ENCODE measurements around the gene CD74. TPM values are rescaled to one million over a fixed set of nuclear protein-coding genes. Genes with fewer than 3 reads are reported as not detected.
"Not testable (repeated sequence)": the region's sequence is repeated elsewhere in the genome, so short reads cannot be mapped to it uniquely, and the experiment has no call there.

Gene CD74
- total and polyA plus RNA-seq, 5 experiments from 2014 or later, result 288 to 415 (median 310) TPM

DNA sequence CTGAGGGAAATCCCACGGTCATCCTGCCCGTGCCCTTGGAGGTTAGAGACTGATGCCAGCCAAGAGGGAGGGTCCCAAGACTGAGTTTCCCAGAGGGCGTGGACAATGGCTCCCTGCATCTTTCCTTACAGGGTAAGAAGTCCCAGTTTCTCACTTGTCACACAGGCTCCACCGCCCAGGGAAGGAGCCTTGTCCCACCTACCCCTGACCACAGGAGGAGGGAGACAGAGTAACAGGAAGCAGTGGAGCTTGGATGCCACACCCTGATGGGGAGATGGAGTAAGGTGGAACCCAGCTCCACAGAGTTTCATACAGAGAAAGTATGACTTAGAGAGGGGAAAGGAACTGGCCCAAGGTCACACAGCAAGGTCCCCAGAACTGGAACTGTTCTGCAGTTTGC is 9.4 kb upstream of the CD74 start:
- peaks cover 3 to 17% (median 10%) of the 10 kb centered on the region in 4 donors for H3K4me1 Mint-ChIP-seq
- peak overlapping the region in 1 of 10 donors; percentile 69 for H3K27ac Mint-ChIP-seq
- DNase-seq (no peak), ATAC-seq (no peak)
- no peak overlapping the region for H3K4me3 Mint-ChIP-seq
- POLR2A ChIA-PET, result no interaction called here
- H3K36me3 Mint-ChIP-seq, result peaks cover 0 to 2% (median 0%) of the 10 kb centered on the region in 3 donors
- H3K9me3 Mint-ChIP-seq, result no peaks in the 10 kb centered on the region
- H3K27me3 Mint-ChIP-seq, result peaks cover 0 to 4% (median 1%) of the 10 kb centered on the region in 5 donors

DNA sequence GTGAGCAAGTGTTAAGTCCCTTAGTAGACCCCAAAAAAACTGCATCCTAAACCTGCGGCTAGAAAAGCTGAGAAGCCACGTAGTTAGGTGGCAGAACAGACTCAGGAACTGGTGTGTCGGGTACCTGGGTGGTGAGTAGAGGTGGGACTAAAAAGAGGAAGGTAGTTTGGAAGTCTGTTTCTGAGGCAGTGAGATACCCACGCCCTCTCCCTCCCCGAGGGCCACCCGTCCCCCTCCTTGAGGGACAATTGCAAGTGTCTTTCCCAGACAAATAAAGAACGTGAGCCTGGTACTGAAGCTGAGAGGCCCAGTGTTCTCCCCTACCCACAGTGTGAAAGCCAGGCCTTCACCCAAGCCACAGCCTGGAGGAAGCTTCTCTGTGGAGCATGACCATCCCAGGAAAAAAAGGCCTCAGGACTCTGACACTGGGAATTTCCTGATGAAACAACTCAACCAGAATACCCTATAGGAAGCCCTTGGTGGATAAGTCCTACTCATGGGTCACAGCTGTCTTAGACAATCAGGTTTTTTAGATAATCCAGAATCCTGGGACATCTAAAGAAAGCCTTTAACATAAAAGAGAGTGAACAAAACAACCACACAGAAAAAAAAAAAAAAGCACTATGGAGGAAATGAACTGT is 7.0 kb upstream of the CD74 start:
- Mint-ChIP-seq H3K4me3 (peak overlapping the region in 1 of 10 donors; percentile 53), H3K27ac (peak overlapping the region in 8 of 10 donors; percentile 2 to 83 (median 38)), H3K9me3 (no peaks in the 10 kb centered on the region), H3K36me3 (peaks cover 0 to 2% (median 0%) of the 10 kb centered on the region in 3 donors), H3K4me1 (peaks cover 3 to 30% (median 11%) of the 10 kb centered on the region in 4 donors), H3K27me3 (peaks cover 0 to 3% (median 1%) of the 10 kb centered on the region in 5 donors)
- POLR2A ChIA-PET, result interaction anchor here (1.2 kb wide), 2 partner anchors 14 to 28 kb away, joined by 3 read pairs; no protein-coding TSS in a partner anchor
- peak in 1 of 10 donors; percentile 19 for DNase-seq
- ATAC-seq, result peak; percentile 75 to 87

DNA sequence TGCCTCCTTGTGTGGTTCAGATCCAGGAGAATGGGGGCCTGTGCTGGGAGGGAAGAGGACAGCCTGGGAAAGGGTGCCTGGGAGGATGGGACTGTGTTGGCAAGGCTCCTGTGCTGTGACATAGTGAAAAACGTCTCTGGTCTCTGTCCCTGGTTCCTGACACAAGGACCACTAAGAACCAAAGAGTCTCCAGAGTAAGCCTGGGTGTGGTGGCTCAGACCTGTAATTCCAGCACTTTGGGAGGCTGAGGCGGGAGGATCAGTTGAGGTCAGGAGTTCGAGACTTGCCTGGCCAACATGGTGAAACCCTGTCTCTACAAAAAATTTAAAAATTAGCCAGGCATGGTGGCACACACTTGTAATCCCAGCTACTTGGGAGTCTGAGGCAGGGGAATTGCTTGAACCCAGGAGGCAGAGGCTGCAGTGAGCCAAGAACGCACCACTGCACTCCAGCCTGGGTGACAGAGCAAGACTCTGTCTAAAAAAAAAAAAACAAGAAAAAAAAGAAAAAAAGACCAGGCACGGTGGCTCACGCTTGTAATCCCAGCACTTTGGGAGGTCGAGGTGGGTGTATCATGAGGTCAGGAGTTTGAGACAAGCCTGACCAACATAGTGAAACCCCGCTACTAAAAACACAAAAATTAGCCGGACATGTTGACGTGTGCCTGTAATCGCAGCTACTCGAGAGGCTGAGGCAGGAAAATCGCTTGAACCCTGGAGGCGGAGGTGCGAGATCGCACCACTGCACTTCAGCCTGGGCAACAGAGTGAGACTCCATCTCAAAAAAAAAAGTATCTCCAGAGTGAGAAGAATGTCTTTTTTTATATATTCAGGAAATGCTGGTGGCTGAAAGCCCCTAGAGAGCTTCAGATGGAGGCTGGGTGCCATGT is 1.4 kb upstream of the CD74 start:
- DNase-seq, H3K27me3 Mint-ChIP-seq, ATAC-seq, H3K36me3 Mint-ChIP-seq, H3K9me3 Mint-ChIP-seq: not testable (repeated sequence)
- POLR2A ChIA-PET, result interaction anchor here (0.7 to 5.1 kb wide), 2 partner anchors 36 to 365 kb away, joined by 3 to 56 read pairs; partner anchors contain the start of genes RPS14 and SMIM3
- Mint-ChIP-seq H3K4me3 (peak overlapping the region in 5 of 10 donors; percentile 24 to 100 (median 44)), H3K4me1 (peaks cover 16 to 62% (median 40%) of the 10 kb centered on the region in 4 donors), H3K27ac (peak overlapping the region; percentile 98 to 100 (median 100))

DNA sequence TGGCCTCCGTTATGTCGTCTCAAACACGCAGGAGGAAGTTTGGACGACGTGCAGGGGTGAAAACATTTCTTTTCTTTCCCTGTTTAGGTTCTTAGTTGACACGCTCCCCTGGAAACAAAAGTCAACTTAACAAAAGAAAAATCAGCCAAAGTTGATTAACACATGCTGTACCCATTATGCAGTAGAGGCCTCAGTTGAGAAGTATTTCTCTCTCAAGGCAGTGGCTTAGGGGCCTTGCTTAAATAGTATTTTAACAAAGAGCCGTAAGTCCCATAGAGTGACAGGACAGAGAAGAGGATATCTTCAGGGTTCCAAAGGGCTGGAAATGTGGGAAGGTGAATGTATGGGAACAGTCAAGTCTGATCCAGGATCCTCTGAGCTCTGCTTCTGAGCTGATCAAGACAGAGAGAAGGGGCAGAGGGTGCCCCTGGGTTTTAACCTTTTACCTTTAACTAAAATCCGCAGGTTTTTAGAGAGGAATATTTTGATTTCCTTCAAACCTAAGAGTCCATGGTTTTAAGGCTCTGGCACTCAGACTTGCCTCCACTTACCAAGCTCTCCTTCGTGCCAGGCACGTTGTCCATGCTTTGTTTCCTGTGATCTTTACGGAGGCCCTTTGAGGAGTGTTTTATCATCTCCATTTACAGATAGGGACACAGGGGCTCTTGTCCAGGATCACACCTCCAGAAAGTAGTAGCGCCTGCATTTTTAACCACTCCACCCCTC is 629 bp upstream of the CD74 start:
- Mint-ChIP-seq H3K27me3 (no peaks in the 10 kb centered on the region), H3K4me3 (peak overlapping the region; percentile 96 to 100 (median 99)), H3K4me1 (peaks cover 16 to 65% (median 42%) of the 10 kb centered on the region in 4 donors), H3K9me3 (no peaks in the 10 kb centered on the region), H3K36me3 (peaks cover 0 to 2% (median 0%) of the 10 kb centered on the region in 3 donors), H3K27ac (peak overlapping the region; percentile 98 to 100 (median 100))
- ATAC-seq (peak in 1 of 2 donors; percentile 51), DNase-seq (no peak)
- POLR2A ChIA-PET, result interaction anchor here (0.6 to 5.1 kb wide), 13 partner anchors 11 to 366 kb away, joined by 3 to 56 read pairs (median 3); partner anchors contain the start of genes DCTN4, RBM22, RPS14 and SMIM3

DNA sequence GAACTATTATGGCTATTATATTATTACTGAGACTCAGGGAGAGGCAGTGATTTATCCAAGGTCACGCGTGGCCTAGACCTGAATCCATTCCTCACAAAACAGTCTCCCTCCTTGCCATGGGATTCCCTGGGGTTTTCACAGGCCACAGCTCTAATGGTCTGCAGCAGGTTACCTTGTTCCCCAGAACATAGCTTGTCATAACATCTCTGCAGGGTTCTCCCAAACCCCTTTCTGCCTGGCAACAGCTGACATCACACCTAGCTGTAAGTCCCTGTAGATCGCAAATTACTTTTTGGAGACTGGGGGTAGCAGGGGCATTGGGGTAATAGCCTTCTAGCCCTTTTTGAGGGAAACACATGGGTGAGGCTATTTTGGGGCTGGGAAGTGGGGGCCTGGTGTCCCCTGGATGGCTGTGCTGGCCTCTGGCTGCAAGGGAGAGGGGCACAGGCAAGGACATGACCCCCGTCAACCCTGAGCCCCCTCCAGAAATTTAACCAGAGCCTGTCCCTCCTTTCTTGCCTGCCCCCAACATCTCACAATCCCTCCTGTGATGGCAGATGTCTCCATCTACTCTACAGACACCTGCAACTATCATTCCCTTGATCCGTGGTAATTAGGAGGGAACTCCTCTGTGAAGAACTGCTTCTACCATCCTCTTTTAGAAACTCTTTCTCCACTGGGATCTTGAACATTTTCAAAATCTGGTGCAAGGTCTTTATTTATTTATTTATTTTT is 1.3 kb downstream of the CD74 start:
- Mint-ChIP-seq H3K9me3 (no peaks in the 10 kb centered on the region), H3K4me3 (peak overlapping the region; percentile 96 to 100 (median 99)), H3K27ac (peak overlapping the region; percentile 85 to 100 (median 100)), H3K4me1 (peaks cover 16 to 76% (median 44%) of the 10 kb centered on the region in 4 donors), H3K27me3 (no peaks in the 10 kb centered on the region), H3K36me3 (peaks cover 0 to 18% (median 0%) of the 10 kb centered on the region in 3 donors)
- ATAC-seq (no peak), DNase-seq (peak; percentile 38 to 85 (median 68))
- POLR2A ChIA-PET, result interaction anchor here (0.6 to 5.1 kb wide), 9 partner anchors 9 to 660 kb away, joined by 3 to 56 read pairs (median 3); partner anchors contain the start of genes RPS14 and TCOF1

DNA sequence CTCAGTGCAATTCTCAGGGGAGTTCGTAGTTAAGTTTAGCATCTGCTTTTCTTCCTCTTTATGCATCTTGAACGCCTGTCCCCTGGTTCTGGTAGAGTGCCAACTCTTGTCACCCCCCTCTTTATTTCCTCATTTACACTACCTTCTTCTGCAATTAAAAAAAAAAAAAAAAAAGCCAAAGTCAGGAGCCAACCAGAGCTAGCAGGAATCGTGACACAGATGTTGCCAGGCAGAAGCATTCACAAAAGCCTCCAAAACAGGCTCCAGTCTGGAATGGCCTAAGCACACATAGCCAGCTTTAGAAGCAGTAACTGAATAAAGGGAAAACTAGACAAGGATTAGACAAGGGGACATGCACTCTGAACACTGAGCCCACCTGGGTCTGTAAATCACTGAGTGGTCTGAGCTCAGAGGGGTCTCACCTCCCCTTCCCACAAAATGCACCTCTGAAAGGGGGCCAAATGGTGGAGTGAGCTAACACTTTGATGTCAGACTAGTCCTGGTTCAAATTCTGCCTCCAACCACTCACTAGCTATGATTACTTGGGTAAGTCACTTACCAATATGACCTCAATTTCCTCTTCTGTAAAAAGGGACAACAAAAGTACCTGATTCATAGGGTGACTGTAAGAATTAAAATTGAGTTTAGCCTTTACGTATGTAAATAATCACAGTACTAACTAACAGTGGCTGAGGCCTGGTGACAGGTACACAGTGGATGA is 2.0 kb downstream of the CD74 start:
- Mint-ChIP-seq H3K9me3 (no peaks in the 10 kb centered on the region), H3K36me3 (peaks cover 0 to 25% (median 0%) of the 10 kb centered on the region in 3 donors), H3K4me1 (peaks cover 19 to 72% (median 44%) of the 10 kb centered on the region in 4 donors), H3K4me3 (peak overlapping the region; percentile 96 to 100 (median 99)), H3K27ac (peak overlapping the region; percentile 75 to 100 (median 100)), H3K27me3 (no peaks in the 10 kb centered on the region)
- DNase-seq, result peak in 9 of 10 donors; percentile 44 to 85 (median 65)
- POLR2A ChIA-PET, result interaction anchor here (0.7 to 5.1 kb wide), 17 partner anchors 8 to 1361 kb away, joined by 3 to 56 read pairs (median 4); partner anchors contain the start of genes G3BP1, RBM22, RPS14 and TCOF1
- ATAC-seq, result peak; percentile 22 to 36

DNA sequence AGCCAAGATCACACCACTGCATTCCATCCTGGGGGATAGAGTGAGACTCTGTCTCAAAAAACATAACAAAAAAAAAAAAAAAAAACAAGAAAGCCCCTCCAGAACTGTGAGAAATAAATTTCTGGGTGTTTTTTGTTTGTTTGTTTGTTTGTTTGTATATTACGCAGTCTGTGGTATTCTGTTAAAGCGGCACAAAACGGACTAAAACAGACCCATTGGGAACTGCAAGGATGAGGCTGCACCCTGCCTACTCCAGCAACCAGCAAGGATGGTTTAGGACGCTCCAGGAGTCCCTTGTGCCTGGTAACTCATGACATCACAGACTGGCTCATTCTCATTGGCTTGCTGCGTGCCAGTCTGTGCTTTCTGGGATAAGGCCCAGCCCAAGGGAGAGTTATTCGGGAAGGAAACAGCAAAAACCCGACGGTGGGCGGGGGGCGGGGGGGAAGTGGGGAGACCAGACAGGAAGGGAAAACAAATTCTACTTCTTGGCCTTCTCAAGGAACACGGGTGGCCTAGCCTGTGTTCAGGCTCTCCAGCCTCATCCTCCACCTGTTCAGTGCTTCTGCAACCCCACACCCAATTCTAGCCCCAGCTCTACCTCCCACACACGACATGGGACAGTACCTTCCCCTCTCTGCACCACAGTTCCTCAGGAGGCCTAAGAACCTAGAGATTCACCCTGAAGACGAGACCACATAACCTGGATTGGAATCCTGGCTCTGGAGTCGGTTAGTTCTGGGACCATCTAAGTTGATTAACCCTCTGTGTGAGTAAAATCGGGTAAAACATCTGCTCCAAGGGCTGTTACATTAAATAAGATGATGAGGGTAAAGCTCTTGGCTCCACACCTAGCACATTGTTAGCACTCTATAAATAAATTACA is 2.8 kb downstream of the CD74 start:
- no peak for ATAC-seq
- peaks cover 19 to 71% (median 43%) of the 10 kb centered on the region in 4 donors for H3K4me1 Mint-ChIP-seq
- H3K27me3 Mint-ChIP-seq, result no peaks in the 10 kb centered on the region
- POLR2A ChIA-PET, result interaction anchor here (0.7 to 5.1 kb wide), 15 partner anchors 7 to 1361 kb away, joined by 3 to 56 read pairs (median 4); partner anchors contain the start of genes G3BP1, RBM22, RPS14 and TCOF1
- peak overlapping the region; percentile 81 to 100 (median 100) for H3K27ac Mint-ChIP-seq
- no peaks in the 10 kb centered on the region for H3K9me3 Mint-ChIP-seq
- peaks cover 0 to 27% (median 0%) of the 10 kb centered on the region in 3 donors for H3K36me3 Mint-ChIP-seq
- DNase-seq, result peak in 7 of 10 donors; percentile 28 to 70 (median 44)
- peak overlapping the region; percentile 96 to 100 (median 99) for H3K4me3 Mint-ChIP-seq

DNA sequence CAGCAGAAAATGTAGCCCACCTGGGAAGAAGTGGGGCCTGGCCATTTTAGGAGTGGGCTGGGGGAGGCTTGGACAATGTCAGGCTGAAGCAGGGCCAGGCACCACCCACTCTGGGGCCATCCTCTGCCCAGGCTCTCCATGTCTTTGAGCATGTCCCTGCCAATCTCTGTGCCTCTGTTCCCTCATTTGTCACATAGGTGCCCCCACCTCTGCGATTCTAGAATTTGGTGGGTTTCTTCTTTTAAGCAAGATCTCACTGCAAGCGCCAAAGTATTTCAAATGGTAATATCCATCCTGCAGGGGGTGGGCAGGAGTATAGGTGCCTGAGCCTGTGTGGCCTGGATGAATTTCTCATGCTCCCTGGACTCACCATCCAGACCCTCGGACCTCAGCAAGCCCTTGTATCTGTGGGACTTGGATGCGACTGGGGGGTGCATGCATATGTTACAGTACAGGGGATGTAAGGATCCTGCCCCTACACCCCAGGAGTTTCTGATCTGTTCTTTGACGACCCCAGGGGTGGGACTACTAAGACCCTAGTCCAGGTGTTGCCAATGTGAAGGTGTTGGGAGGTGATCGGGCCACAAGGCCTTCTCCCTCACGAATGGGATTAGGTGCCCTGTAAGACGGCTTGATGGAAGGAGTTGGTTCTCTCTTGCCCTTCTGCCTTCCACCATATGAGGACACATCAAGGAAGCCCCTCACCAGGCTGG is 4.3 kb downstream of the CD74 start:
- peaks cover 0 to 37% (median 0%) of the 10 kb centered on the region in 3 donors for H3K36me3 Mint-ChIP-seq

DNA sequence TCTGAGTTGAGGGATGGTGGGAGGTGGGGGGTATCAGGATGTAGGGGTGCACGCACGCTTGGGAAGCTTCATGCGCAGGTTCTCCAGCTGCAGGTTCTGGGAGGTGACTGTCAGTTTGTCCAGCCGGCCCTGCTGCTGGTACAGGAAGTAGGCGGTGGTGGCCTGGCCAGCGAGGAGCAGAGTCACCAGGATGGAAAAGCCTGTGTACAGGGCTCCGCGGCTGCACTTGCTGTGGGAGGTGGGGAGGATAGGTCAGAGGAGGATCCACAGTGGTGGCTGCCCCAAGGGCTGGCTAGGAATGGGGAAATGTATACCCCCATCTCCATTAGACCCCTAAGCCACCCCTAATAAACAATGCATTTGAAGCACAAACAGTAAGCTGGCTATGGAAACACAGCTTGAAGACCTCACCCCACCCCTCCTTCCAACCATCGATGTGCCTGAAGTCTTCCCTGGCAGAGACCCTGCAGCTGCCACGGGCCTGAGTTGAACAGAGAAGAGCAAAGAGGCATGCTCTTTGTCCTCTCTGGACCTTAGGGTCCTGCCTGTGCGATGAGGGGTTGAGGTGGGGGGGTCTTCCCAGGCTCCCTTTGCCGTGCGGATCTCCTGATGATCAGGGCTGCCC is 5.5 kb downstream of the CD74 start:
- ATAC-seq, result no peak
- Mint-ChIP-seq H3K9me3 (no peaks in the 10 kb centered on the region), H3K4me1 (peaks cover 16 to 48% (median 27%) of the 10 kb centered on the region in 4 donors), H3K27me3 (no peaks in the 10 kb centered on the region), H3K27ac (peak overlapping the region in 5 of 10 donors; percentile 10 to 85 (median 35)), H3K4me3 (peak overlapping the region in 2 of 10 donors; percentile 24 to 36), H3K36me3 (peaks cover 0 to 47% (median 0%) of the 10 kb centered on the region in 3 donors)
- POLR2A ChIA-PET, result interaction anchor here (1.1 to 1.4 kb wide), 3 partner anchors 11 to 42 kb away, joined by 3 read pairs; partner anchors contain the start of gene RPS14
- peak in 1 of 10 donors; percentile 46 for DNase-seq

More for the DNA sequence above, 4.3 kb downstream of the CD74 start:
- Mint-ChIP-seq H3K27ac (peak overlapping the region in 8 of 10 donors; percentile 4 to 100 (median 52)), H3K4me3 (peak overlapping the region in 6 of 10 donors; percentile 16 to 100 (median 24)), H3K9me3 (no peaks in the 10 kb centered on the region), H3K27me3 (no peaks in the 10 kb centered on the region), H3K4me1 (peaks cover 19 to 59% (median 38%) of the 10 kb centered on the region in 4 donors)
- ATAC-seq (no peak), DNase-seq (no peak)
- POLR2A ChIA-PET, result interaction anchor here (1.0 to 5.1 kb wide), 2 partner anchors 21 to 42 kb away, joined by 3 to 56 read pairs; partner anchors contain the start of gene RPS14
